HUES48 (cell line): Measurements from ENCODE around the gene KRTAP10-5.
"Not testable (repeated sequence)": the region's sequence is repeated elsewhere in the genome, so short reads cannot be mapped to it uniquely, and the experiment has no call there.

ENCODE experiments used
- H3K27ac ChIP-seq: one replicate; pipeline ENCODE4 v1.7.0; 2013; ENCODE audit warnings: low read depth, low read length, inconsistent platforms
- H3K27me3 ChIP-seq: 2 replicates; pipeline ENCODE4 v1.6.1; 2013; ENCODE audit warnings: mild to moderate bottlenecking, low read length; ENCODE audit not compliant: control insufficient read depth, insufficient read depth
- H3K36me3 ChIP-seq: 2 replicates; pipeline ENCODE4 v1.6.1; 2013; ENCODE audit warnings: low read length; ENCODE audit not compliant: control insufficient read depth, insufficient read depth
- H3K4me1 ChIP-seq: 2 replicates; pipeline ENCODE4 v1.6.1; 2013; ENCODE audit warnings: mild to moderate bottlenecking, low read length; ENCODE audit not compliant: control insufficient read depth, insufficient read depth
- H3K4me3 ChIP-seq: 2 replicates; pipeline ENCODE4 v1.5.1; 2013; ENCODE audit warnings: mild to moderate bottlenecking, low read depth, low read length
- H3K9ac ChIP-seq: 2 replicates; pipeline ENCODE4 v1.6.1; 2013; ENCODE audit warnings: mild to moderate bottlenecking, low read depth, low read length, moderate library complexity
- H3K9me3 ChIP-seq: 2 replicates; pipeline ENCODE4 v1.6.1; 2013; ENCODE audit warnings: low read length; ENCODE audit not compliant: control insufficient read depth, insufficient read depth

The KRTAP10-5 gene, protein sequence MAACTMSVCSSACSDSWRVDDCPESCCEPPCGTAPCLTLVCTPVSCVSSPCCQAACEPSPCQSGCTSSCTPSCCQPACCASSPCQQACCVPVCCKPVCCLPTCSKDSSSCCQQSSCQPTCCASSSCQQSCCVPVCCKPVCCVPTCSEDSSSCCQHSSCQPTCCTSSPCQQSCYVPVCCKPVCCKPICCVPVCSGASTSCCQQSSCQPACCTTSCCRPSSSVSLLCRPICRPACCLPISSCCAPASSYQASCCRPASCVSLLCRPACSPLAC

DNA sequence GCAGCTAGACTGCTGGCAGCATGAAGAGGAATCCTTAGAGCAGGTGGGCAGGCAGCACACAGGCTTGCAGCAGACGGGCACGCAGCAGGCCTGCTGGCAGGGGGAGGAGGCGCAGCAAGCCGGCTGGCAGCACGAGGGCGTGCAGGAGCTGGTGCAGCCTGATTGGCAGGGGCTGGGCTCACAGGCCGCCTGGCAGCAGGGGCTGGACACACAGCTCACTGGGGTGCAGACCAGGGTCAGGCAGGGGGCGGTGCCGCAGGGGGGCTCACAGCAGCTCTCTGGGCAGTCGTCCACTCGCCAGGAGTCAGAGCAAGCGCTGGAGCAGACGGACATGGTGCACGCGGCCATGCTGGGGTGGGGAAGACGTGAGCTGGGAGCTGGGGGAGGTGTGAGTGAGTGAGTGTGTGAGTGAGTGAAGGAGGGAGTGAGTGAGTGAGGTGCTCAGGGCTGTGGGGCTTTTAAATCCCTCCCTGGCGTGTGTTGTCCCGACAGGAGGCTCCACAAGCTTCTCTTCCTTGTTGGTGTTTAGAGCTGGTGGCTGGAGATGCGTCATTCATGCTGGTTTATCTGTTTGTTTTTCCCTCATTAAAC, at the start of gene KRTAP10-5:
TSS of gene KRTAP10-5 (minus strand) at position 374 of the 591 bp plus-strand sequence. CDS start at position 348, 26 bp downstream.
- not testable (repeated sequence) for H3K9me3 ChIP-seq, H3K27me3 ChIP-seq, H3K4me3 ChIP-seq, H3K36me3 ChIP-seq, H3K9ac ChIP-seq, H3K4me1 ChIP-seq, H3K27ac ChIP-seq

DNA sequence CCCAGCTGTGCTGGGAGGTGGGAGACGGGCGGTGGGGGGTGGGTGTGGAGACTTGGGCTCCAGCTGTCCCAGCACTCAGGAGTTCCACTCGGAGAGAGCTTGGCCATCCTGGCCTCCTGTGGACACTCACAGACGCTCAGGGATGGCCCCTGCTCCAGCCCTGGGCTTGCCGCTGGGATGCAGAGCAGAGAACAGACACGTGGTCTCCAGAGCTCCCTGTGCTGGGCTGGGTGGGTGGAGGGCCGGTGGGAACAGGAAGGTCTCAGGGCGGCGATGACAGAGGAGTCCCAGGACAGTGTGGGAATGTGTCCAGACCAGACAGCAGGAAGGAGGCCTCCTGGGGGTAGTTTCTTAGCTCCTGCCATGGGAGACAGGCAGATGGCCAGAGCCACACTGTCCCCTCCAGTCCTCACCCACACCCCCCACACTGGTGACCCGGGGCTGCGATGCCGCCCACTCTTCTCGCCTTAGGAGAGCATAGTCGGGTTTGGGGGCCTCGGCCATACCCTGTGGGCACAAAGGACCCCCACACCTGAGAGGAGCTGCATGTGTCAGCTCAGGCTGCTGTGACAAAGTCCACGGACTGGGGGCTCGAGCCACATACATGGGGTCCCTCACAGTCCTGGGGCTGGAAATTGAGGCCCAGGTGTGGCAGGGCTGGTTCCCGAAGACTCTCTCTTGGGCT, 48.4 kb upstream of the KRTAP10-5 start:
- Histone ChIP-seq H3K4me1 (no peaks in the 10 kb centered on the region), H3K27ac (no peak overlapping the region), H3K9ac (no peak overlapping the region), H3K4me3 (no peak overlapping the region), H3K27me3 (no peaks in the 10 kb centered on the region), H3K36me3 (no peaks in the 10 kb centered on the region), H3K9me3 (peaks cover 10% of the 10 kb centered on the region)

DNA sequence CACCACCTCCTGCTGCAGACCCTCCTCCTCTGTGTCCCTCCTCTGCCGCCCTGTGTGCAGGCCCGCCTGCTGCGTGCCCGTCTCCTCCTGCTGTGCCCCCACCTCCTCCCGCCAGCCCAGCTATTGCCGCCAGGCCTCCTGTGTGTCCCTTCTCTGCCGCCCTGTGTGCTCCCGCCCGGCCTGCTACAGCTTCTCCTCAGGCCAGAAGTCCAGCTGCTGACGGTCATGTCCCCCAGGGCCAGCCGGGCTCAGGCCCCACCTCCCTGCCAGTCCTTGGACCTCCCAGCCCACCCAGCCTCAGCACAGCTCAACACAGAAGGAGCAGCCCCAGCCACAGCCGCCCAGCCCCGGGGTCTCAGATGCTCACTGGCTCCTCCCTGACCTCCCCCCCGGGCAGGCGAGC, 47.4 kb upstream of the KRTAP10-5 start:
- H3K4me3 ChIP-seq, H3K9ac ChIP-seq, H3K27me3 ChIP-seq, H3K4me1 ChIP-seq, H3K36me3 ChIP-seq, H3K27ac ChIP-seq: not testable (repeated sequence)
- peaks cover 20% of the 10 kb centered on the region for H3K9me3 ChIP-seq

DNA sequence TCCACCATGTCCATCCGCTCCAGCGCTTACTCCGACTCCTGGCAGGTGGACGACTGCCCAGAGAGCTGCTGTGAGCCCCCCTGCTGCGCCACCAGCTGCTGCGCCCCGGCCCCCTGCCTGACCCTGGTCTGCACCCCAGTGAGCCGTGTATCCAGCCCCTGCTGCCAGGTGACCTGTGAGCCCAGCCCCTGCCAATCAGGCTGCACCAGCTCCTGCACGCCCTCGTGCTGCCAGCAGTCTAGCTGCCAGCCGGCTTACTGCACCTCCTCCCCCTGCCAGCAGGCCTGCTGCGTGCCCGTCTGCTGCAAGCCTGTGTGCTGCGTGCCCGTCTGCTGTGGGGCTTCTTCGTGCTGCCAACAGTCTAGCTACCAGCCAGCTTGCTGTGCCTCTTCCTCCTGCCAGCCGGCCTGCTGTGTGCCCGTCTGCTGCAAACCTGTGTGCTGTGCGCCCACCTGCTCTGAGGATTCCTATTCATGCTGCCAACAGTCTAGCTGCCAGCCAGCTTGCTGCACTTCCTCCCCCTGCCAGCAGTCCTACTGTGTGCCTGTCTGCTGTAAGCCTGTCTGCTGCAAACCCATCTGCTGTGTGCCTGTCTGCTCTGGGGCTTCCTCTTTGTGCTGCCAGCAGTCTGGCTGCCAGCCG, 46.9 kb upstream of the KRTAP10-5 start:
- not testable (repeated sequence) for H3K4me3 ChIP-seq, H3K27me3 ChIP-seq, H3K4me1 ChIP-seq, H3K36me3 ChIP-seq, H3K9ac ChIP-seq, H3K27ac ChIP-seq
- H3K9me3 ChIP-seq, result peaks cover 24% of the 10 kb centered on the region

DNA sequence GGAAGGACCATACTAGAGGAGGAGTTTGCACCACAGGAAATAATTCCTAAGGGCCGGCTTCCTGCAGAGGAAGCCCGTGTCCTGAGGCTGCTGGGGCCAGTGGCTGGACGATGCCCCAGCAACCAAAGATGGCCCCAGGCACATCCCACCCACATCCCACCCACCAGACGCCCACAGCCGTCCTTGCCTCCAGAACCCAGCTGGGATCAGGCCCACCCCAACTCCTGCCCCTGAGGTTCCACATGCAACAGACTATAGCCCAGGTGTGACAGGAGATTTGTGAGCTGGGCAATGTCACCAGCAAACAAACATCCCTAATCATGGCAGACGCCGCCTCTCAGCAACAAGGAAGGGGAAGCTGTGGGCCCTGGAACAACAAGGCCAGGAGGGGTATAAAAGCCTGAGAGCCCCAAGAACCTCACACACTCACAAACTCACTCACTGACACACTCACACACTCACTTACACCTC, 46.3 kb upstream of the KRTAP10-5 start, which contains the start of gene KRTAP10-9:
TSS of gene KRTAP10-9 (plus strand) at position 421 of the 471 bp plus-strand sequence. CDS start 79 bp downstream, outside the sequence.
- no peak within 1 kb of the TSS for H3K4me3 ChIP-seq
- H3K27ac ChIP-seq, result no peak within 1 kb of the TSS
- H3K9ac ChIP-seq, result no peak within 1 kb of the TSS
- no peaks in the 10 kb centered on the region for H3K36me3 ChIP-seq
- peaks cover 25% of the 10 kb centered on the region for H3K9me3 ChIP-seq
- H3K27me3 ChIP-seq, result no peaks in the 10 kb centered on the region
- H3K4me1 ChIP-seq, result no peaks in the 10 kb centered on the region

DNA sequence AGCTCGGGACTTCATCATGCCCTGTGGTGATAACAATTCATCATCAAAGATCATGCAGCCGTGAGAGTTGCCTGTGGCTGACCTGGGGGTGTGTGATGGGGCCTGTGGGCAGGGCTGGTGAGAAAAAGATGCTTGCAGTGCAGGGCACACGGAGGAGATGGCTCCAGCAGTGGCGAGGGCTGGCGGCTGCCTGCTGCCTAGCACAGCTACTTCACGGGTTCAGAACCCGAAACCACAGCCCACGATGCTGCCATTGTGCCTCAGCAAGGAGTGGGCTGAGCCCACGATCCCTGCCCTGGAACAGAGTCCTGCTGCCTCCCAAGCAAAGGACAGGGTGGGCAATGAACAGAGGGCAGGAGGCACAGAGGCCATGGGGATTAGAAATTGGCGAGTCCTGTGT, 45.9 kb upstream of the KRTAP10-5 start:
- Histone ChIP-seq H3K9ac (no peak overlapping the region), H3K27ac (no peak overlapping the region), H3K9me3 (peaks cover 25% of the 10 kb centered on the region), H3K27me3 (no peaks in the 10 kb centered on the region), H3K36me3 (no peaks in the 10 kb centered on the region), H3K4me1 (no peaks in the 10 kb centered on the region), H3K4me3 (no peak overlapping the region)

DNA sequence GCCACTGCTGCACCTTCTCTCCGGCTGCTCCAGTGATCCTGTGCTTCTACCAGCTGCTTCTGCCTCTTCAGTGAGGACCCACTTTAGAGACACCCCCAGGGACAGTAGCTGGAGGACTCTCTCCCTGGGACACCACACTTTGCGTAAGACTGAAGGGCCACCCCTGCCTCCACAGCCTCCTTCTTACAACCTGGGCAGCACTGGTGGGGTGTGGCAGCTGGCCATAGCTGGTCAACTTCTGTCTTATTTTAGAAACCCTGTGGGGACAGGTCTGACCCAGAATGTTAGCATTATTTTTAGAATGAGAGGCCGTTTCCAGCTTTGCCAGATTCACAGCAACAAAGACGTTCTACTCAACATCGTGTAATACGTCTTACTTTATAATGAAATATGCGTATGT, 45.4 kb upstream of the KRTAP10-5 start:
- H3K9me3 ChIP-seq, result peaks cover 25% of the 10 kb centered on the region
- H3K4me3 ChIP-seq, result no peak overlapping the region
- no peaks in the 10 kb centered on the region for H3K27me3 ChIP-seq
- no peak overlapping the region for H3K9ac ChIP-seq
- no peaks in the 10 kb centered on the region for H3K36me3 ChIP-seq
- no peaks in the 10 kb centered on the region for H3K4me1 ChIP-seq
- no peak overlapping the region for H3K27ac ChIP-seq

DNA sequence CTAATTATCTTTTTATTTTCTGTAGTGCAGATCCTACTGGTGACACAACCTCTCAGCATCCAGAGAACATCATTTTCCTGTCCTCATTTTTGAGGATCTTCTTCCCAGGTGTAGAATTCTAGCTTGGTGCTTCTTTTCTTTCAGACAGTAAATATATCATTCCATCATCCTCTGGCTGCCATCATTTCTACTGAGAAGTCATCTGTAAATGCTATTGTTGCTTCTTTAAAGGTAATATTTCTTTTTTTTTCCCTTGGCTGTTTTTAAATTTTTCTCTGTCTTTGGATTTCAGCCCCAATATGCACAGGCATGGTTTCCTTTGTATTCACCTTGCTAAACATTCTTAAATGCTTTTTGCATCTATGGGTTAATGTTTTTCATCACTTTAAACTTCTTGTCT, 43.2 kb upstream of the KRTAP10-5 start:
- peaks cover 31% of the 10 kb centered on the region for H3K9me3 ChIP-seq
- H3K4me1 ChIP-seq, result no peaks in the 10 kb centered on the region
- H3K9ac ChIP-seq, result no peak overlapping the region
- no peak overlapping the region for H3K27ac ChIP-seq
- no peak overlapping the region for H3K4me3 ChIP-seq
- H3K27me3 ChIP-seq, result no peaks in the 10 kb centered on the region
- no peaks in the 10 kb centered on the region for H3K36me3 ChIP-seq

DNA sequence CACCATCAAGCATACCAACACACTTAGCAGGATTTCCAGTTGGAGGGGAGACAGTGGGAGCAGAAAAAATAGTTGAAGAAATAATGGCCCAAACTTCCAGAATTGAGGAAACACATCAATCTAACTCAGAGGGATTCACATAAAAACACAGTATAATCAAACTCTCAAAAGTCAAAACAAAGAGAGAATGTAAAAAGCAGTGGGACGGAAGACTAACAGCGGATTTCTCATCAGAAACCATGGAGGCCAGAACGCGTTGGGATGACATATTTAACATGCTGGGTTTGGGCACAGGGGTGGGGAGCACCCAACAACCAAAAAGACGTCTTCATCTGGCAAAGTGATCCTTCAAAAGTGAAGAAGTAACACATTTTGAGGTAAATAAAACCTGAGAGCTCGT, 39.5 kb upstream of the KRTAP10-5 start:
- Histone ChIP-seq H3K27me3 (no peaks in the 10 kb centered on the region), H3K4me1 (no peaks in the 10 kb centered on the region; the same call in 1 of the 2 replicates), H3K27ac (no peak overlapping the region), H3K36me3 (no peaks in the 10 kb centered on the region), H3K9ac (no peak overlapping the region), H3K9me3 (peaks cover 31% of the 10 kb centered on the region), H3K4me3 (no peak overlapping the region)

DNA sequence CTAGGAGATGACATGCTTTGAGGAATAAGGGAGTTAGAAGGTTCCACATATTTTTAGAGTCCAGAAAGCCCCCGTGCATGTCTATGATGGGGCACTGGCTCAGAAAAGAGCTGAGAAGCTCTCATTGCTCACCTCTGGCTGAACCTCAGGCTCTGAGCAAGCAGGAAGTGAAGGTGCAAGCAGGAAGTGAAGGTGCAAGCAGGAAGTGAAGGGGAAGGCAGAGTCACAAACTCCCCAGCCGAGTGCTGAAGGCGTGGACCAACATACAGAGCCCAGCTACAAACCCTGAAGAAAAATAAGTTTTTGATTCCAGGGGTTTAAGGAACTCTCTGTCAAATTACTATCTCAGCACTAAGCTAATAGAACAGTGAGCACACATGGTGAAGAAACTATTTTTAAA, 38.5 kb upstream of the KRTAP10-5 start:
- Histone ChIP-seq H3K27me3 (no peaks in the 10 kb centered on the region), H3K36me3 (no peaks in the 10 kb centered on the region), H3K9me3 (peaks cover 22% of the 10 kb centered on the region), H3K4me3 (no peak overlapping the region), H3K4me1 (no peaks in the 10 kb centered on the region; the same call in 1 of the 2 replicates), H3K27ac (no peak overlapping the region), H3K9ac (no peak overlapping the region)
